Measurements from ENCODE around the gene TMX1.

DNA sequence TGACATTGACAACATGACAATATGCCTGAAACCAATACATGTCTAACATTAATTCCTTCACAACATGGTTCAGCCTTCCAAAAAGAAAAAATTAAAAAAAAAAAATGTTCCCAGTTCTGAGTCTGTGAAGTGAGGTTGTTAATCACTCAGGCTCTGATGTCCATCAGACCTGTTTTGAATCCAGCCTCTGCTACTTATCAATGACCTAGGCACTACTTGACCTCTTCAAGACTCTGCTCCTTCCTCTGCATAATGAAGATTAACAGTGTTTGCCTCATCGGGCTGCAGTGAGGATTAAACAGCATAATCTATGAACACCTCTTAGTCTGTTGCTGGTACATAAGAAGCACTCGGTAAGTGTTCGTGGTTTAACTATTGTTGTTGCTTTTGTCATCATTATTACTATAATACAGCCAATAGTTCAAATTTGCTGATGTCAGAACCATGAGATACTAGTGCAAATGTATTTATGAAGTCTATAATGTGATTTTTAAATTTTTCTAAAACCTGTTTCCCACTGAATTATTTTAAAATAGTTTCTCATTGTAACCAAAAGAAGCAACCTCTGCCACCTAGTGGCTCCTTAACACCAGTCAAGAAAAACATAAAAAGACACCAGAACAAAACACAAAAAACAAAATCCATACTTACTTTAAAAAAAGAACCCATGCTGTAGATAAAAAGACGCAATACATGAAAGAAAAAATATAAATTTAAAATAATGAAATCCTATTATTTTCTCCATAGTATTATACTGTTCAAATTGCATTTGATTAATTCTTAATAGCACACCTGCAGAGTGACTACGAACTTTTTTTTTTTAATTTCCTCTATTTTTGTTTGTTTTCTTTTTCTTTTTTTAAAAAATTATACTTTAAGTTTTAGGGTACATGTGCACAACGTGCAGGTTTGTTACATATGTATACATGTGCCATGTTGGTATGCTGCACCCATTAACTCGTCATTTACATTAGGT, 20.3 kb upstream of the TMX1 start:
- TF ChIP-seq, protein P1, sequence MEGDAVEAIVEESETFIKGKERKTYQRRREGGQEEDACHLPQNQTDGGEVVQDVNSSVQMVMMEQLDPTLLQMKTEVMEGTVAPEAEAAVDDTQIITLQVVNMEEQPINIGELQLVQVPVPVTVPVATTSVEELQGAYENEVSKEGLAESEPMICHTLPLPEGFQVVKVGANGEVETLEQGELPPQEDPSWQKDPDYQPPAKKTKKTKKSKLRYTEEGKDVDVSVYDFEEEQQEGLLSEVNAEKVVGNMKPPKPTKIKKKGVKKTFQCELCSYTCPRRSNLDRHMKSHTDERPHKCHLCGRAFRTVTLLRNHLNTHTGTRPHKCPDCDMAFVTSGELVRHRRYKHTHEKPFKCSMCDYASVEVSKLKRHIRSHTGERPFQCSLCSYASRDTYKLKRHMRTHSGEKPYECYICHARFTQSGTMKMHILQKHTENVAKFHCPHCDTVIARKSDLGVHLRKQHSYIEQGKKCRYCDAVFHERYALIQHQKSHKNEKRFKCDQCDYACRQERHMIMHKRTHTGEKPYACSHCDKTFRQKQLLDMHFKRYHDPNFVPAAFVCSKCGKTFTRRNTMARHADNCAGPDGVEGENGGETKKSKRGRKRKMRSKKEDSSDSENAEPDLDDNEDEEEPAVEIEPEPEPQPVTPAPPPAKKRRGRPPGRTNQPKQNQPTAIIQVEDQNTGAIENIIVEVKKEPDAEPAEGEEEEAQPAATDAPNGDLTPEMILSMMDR (IDR thresholded peaks at IDR 0.05), result no peak
- TF ChIP-seq POLR2A (IDR thresholded peaks at IDR 0.05), result no peak
